PC-9 (cell line): Measurements from ENCODE around the gene DPH1.

Experiments used
- CTCF ChIP-seq: fragments of 200-600 bp; sonication (generic); conservative IDR thresholded peaks from 2 replicates; pipeline ENCODE4 v1.6.1; 2017; ENCODE audit warnings: mixed run types, antibody characterized with exemption, mild to moderate bottlenecking, moderate library complexity
- EZH2 ChIP-seq: fragments of 200-600 bp; sonication (generic); IDR thresholded peaks from 2 replicates; pipeline ENCODE4 v1.8.0; 2017; ENCODE audit warnings: antibody characterized with exemption, low read depth

- TF ChIP-seq CTCF = no peak
- no peak for TF ChIP-seq EZH2
Observed at GRCh38 chr17:2064147-2064489, 34.2 kb downstream of the DPH1 start.
